DOHH2 (cell line): ENCODE measurements around the gene RBMS3.
"Not testable (repeated sequence)": the region's sequence is repeated elsewhere in the genome, so short reads cannot be mapped to it uniquely, and the experiment has no call there.

Experiments used
- H3F3A ChIP-seq: fragments of 200-600 bp; sonication (generic), shearing (Covaris generic); 2 replicates; pipeline ENCODE4 v1.6.0; 2016; ENCODE audit warnings: antibody characterized with exemption, mild to moderate bottlenecking; ENCODE audit not compliant: control insufficient read depth, insufficient read depth
- H3K27ac ChIP-seq: fragments of 200-600 bp; sonication (generic); 2 replicates; pipeline ENCODE4 v1.5.1; 2014; ENCODE audit warnings: low read depth, mild to moderate bottlenecking, low read length, moderate library complexity
- H3K27me3 ChIP-seq: fragments of 200-600 bp; sonication (generic); 2 replicates; pipeline ENCODE4 v1.6.1; 2014; ENCODE audit warnings: mild to moderate bottlenecking, low read length, mixed read lengths; ENCODE audit not compliant: control insufficient read depth
- H3K36me3 ChIP-seq: fragments of 200-600 bp; sonication (generic); 2 replicates; pipeline ENCODE4 v1.6.1; 2014; ENCODE audit warnings: mild to moderate bottlenecking, low read length, moderate library complexity, mixed read lengths; ENCODE audit not compliant: control insufficient read depth
- H3K4me1 ChIP-seq: fragments of 200-600 bp; sonication (generic); 2 replicates; pipeline ENCODE4 v1.6.1; 2014; ENCODE audit warnings: mild to moderate bottlenecking, low read length, mixed read lengths; ENCODE audit not compliant: control insufficient read depth
- H3K4me2 ChIP-seq: fragments of 200-600 bp; sonication (generic); 2 replicates; pipeline ENCODE4 v1.6.0; 2014; ENCODE audit warnings: mild to moderate bottlenecking, low read length, moderate library complexity
- H3K4me3 ChIP-seq: fragments of 200-600 bp; sonication (generic); 2 replicates; pipeline ENCODE4 v1.5.1; 2014; ENCODE audit warnings: mild to moderate bottlenecking, low read length, mixed read lengths
- H3K79me2 ChIP-seq: fragments of 200-600 bp; sonication (generic); 2 replicates; pipeline ENCODE4 v1.6.1; 2014; ENCODE audit warnings: mild to moderate bottlenecking, low read length, mixed read lengths; ENCODE audit not compliant: control insufficient read depth
- H3K9me2 ChIP-seq: fragments of 200-600 bp; sonication (generic); replicated peaks from 2 replicates; pipeline ENCODE4 v1.6.1; 2014; ENCODE audit warnings: mild to moderate bottlenecking, low read length, mixed read lengths; ENCODE audit not compliant: control insufficient read depth
- H3K9me3 ChIP-seq: fragments of 200-600 bp; sonication (generic); 2 replicates; pipeline ENCODE4 v1.6.1; 2014; ENCODE audit warnings: antibody characterized with exemption, low read length, mixed read lengths; ENCODE audit not compliant: control insufficient read depth, insufficient read depth
- H4K20me1 ChIP-seq: fragments of 200-600 bp; sonication (generic); 2 replicates; pipeline ENCODE4 v1.6.0; 2014; ENCODE audit warnings: low read depth, mild to moderate bottlenecking, antibody characterized with exemption, low read length, moderate library complexity; ENCODE audit not compliant: control insufficient read depth, insufficient read depth
- EZH2phosphoT487 ChIP-seq: fragments of 200-600 bp; sonication (generic); IDR thresholded peaks from 2 replicates; pipeline ENCODE4 v1.6.1; 2017; ENCODE audit warnings: borderline replicate concordance, mild to moderate bottlenecking, antibody characterized with exemption, low read length, moderate library complexity, mixed read lengths
- TF ChIP-seq, protein P1 (sequence below): fragments of 200-600 bp; sonication (generic); IDR thresholded peaks from one replicate; pipeline ENCODE4 v1.5.1; 2014; ENCODE audit warnings: antibody characterized with exemption, mild to moderate bottlenecking, low read depth, low read length; ENCODE audit not compliant: poor library complexity, severe bottlenecking

The RBMS3 gene

DNA sequence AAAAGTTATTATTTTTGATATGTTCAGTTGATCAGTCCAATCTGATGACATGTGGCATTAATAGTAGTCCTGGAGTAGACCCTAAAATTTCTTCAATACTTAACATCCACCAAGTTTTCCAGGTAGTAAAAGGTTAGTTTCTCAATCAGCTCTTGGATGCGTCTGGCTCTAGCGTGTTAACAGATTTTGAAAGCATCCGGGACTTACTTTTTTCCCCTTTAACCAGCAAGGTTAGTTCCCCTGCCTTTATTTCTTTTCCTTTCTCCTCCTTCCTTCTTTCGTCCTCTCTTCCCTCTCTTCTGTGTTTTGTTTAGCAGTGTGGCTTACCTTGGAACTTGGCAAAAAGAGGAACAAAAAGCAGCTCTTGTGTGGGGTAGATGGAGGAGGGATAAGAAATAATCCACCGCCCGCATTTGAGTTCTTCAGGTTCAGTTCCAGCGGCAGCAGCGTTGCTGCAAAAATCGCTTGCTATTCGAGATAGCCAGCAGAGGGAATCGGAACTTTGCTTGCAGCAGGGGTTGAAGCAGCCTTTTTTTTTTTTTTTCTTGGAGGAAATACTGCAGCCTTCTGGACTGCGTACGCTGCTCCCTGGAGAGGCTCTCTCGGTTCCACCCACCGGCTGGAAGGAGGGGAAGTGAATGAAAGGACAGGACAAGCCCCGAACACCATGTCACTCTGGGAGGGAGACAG is at the start of gene RBMS3:
RBMS3 (plus strand) TSS at position 668 of the 690 bp plus-strand sequence.
- H3K27ac ChIP-seq = peak within 1 kb of the TSS; percentile 58
- no peaks in the 10 kb centered on the region for H3K36me3 ChIP-seq
- TF ChIP-seq, protein P1, sequence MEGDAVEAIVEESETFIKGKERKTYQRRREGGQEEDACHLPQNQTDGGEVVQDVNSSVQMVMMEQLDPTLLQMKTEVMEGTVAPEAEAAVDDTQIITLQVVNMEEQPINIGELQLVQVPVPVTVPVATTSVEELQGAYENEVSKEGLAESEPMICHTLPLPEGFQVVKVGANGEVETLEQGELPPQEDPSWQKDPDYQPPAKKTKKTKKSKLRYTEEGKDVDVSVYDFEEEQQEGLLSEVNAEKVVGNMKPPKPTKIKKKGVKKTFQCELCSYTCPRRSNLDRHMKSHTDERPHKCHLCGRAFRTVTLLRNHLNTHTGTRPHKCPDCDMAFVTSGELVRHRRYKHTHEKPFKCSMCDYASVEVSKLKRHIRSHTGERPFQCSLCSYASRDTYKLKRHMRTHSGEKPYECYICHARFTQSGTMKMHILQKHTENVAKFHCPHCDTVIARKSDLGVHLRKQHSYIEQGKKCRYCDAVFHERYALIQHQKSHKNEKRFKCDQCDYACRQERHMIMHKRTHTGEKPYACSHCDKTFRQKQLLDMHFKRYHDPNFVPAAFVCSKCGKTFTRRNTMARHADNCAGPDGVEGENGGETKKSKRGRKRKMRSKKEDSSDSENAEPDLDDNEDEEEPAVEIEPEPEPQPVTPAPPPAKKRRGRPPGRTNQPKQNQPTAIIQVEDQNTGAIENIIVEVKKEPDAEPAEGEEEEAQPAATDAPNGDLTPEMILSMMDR = peak; percentile 53
- no peak for TF ChIP-seq EZH2phosphoT487
- H3K4me2 ChIP-seq = peak within 1 kb of the TSS; percentile 78
- H3F3A ChIP-seq = 0 out of 2 replicates have a peak, but pooled peaks cover 10% of the 10 kb centered on the region
- no peaks in the 10 kb centered on the region for H4K20me1 ChIP-seq
- no peaks in the 10 kb centered on the region for H3K27me3 ChIP-seq
- peaks cover 39% of the 10 kb centered on the region for H3K4me1 ChIP-seq
- H3K4me3 ChIP-seq = peak within 1 kb of the TSS; percentile 77
- H3K9me2 ChIP-seq = no peaks in the 10 kb centered on the region
- no peaks in the 10 kb centered on the region for H3K9me3 ChIP-seq
- peaks cover 33% of the 10 kb centered on the region for H3K79me2 ChIP-seq

DNA sequence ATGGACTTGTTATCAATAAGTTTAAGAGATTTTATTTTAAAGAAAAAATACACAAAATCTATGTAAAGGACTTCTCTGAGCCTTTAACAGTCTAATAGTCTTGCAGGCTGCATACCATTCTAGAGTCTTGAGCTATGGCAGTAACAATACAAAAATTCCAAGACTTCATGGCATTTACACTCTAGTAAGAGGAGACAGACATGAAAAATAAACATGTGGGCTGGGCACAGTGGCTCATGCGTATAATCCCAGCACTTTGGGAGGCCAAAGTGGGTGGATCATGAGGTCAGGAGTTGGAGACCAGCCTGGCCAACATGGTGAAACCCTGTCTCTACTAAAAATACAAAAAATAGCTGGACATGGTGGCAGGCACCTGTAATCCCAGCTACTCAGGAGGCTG is 47.7 kb upstream of the RBMS3 start:
- not testable (repeated sequence) for H3K4me2 ChIP-seq, H3F3A ChIP-seq, H3K27me3 ChIP-seq, H4K20me1 ChIP-seq, H3K27ac ChIP-seq, H3K9me3 ChIP-seq, H3K4me1 ChIP-seq, H3K79me2 ChIP-seq, H3K9me2 ChIP-seq, H3K36me3 ChIP-seq, H3K4me3 ChIP-seq

DNA sequence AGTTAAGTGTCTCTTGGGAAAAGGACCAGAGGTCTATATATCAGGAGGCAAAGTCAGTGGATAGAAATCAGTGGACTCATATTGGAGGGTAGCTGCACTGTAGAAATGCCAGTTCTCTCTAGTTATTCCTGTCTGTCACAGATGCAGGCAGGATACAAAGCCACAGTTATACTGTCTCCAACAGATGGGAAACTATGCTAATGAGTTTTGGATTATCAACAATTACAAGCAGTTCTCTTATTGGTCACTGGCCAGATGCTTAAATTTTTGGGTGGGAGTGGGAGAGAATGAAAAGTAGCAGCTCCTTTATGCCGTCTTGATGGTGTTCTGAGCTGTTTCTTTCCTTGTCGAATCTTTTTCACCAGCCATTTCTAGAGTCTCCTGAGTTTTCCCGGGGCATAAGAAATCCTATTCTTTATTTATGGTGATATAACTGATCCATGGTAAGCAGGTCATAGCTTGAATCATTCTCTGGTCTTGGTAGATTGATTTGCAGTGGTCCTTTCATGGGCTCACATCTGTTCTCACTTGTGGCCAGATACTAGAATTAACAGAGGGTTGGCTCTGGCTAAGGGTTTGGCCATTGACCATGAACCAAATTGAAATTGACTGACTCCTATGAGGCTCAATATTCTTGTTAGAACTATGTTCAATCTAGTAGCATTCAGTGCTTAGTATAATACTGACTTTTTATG is 44.6 kb upstream of the RBMS3 start:
- TF ChIP-seq, protein P1 = no peak
- TF ChIP-seq EZH2phosphoT487 = no peak
- Histone ChIP-seq H3K4me2 (no peak overlapping the region), H3K9me2 (no peaks in the 10 kb centered on the region)

DNA sequence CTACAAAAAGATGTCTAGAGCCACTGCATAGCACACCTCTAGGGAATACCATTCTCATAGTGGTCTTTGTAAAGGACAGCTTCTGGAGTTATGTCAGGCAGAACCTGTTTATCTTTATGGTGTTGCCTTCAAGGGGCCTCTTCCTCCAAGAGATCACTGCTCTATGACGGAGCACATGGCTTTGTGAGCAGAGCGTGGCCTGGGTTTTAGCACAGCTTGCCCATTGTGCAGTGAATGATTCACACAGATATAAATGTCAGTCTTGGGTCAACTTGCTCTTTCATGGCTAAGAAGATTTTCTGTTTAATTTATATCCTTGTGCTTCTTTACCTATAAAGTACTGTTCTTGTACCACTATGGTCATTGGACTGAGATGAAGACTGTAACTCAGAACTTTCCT is 41.5 kb upstream of the RBMS3 start:
- H3K27me3 ChIP-seq = no peaks in the 10 kb centered on the region
- H3F3A ChIP-seq = no peaks in the 10 kb centered on the region
- TF ChIP-seq, protein P1 = no peak
- TF ChIP-seq EZH2phosphoT487 = no peak
- no peaks in the 10 kb centered on the region for H3K9me2 ChIP-seq
- no peak overlapping the region for H3K4me3 ChIP-seq
- H4K20me1 ChIP-seq = no peaks in the 10 kb centered on the region
- no peaks in the 10 kb centered on the region for H3K4me1 ChIP-seq
- H3K27ac ChIP-seq = no peak overlapping the region
- H3K4me2 ChIP-seq = no peak overlapping the region
- no peaks in the 10 kb centered on the region for H3K9me3 ChIP-seq
- no peaks in the 10 kb centered on the region for H3K36me3 ChIP-seq
- no peaks in the 10 kb centered on the region for H3K79me2 ChIP-seq

More for the DNA sequence above, 44.6 kb upstream of the RBMS3 start:
- Histone ChIP-seq H3K27ac (no peak overlapping the region), H3K4me1 (no peaks in the 10 kb centered on the region), H4K20me1 (no peaks in the 10 kb centered on the region), H3K79me2 (no peaks in the 10 kb centered on the region), H3K36me3 (no peaks in the 10 kb centered on the region), H3K4me3 (no peak overlapping the region), H3K9me3 (no peaks in the 10 kb centered on the region), H3K27me3 (no peaks in the 10 kb centered on the region), H3F3A (no peaks in the 10 kb centered on the region)
